Measurements from ENCODE around the gene FBXL13. TPM values are rescaled to one million over a fixed set of nuclear protein-coding genes. Genes with fewer than 3 reads are reported as not detected.

Gene FBXL13
- total RNA-seq, 2 experiments from 2014 or later = 0.15 to 0.17 TPM

DNA sequence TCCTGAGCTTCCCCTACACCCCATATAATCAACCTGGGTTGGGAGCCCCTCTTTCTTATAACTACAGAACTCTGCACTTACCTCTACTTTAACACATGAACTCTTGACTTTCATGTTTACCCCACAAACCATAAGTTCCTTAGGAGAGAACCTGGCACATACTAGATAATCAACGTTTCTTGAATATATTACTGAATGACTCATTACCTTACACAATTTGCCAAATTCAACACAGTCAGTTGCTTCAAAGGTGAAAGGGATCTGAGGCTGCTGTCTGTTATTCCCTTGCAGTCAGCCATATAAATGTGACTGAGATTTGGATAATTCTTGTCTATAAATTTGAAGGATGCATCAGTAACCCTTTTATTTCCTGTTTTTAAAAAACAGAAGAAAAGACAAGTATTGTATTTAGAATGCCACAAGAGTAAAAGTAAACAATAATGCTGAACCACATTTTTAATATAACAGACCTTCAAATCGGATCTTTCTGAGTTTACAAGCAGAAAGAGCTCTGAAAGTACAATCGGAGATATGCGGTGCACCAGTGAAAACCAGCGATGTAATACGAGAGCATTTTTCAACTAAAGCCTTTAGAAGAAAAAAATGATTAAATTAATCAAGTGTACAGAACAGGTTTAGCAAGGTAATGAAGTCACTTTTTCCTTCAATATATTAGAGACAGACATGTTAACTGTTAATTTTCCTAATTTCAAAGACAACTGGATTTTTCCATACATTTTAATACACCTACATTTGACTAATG lies 191.3 kb downstream of the FBXL13 start:
- no peaks in the 10 kb centered on the region for H3K36me3 Mint-ChIP-seq (ENCODE audit: low read depth)
- H3K4me1 Mint-ChIP-seq = no peaks in the 10 kb centered on the region
- ChIA-PET POLR2A (no interaction called here), CTCF (no interaction called here)
- no peak overlapping the region for H3K4me3 Mint-ChIP-seq
- no peak overlapping the region for H3K27ac Mint-ChIP-seq
- no peaks in the 10 kb centered on the region for H3K9me3 Mint-ChIP-seq
- H3K27me3 Mint-ChIP-seq = peaks cover 2% of the 10 kb centered on the region
- DNase-seq = no peak

DNA sequence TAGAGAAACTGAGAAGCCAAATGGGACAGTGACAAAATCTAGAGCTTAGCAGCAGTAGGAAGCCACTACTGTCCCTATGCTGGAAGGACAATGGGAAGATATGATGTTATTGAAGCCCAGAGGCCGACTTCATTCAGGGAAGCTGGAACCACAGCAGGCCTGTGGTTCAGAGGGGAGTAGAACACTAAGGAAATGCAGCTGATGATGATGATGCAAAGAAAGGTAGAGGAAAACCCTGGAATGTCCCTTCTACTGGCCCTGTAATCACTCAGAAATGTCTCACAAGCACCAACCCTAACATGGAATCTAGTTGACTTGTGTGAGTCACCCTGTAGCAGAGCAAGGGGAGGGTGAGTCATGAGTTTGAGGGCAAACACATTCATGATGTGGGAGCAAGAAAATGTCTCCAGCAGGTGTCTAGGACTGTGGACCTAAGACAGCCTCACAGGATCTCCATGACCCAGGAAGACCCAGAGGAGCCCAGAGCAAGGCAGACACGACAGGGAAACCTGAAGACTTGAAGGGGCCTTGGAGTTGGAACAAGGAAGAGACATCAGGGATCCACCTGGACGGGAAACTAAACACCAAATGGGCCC lies 198.8 kb downstream of the FBXL13 start:
- Mint-ChIP-seq H3K4me3 (no peak overlapping the region), H3K36me3 (ENCODE audit: low read depth) (no peaks in the 10 kb centered on the region), H3K9me3 (no peaks in the 10 kb centered on the region), H3K27me3 (peaks cover 3% of the 10 kb centered on the region), H3K4me1 (peaks cover 30% of the 10 kb centered on the region), H3K27ac (no peak overlapping the region)
- peak; percentile 7 for DNase-seq
- POLR2A ChIA-PET = no interaction called here
- CTCF ChIA-PET = interaction anchor here (0.6 to 1.0 kb wide), 2 partner anchors 9 to 50 kb away, joined by 3 read pairs; no protein-coding TSS in a partner anchor

DNA sequence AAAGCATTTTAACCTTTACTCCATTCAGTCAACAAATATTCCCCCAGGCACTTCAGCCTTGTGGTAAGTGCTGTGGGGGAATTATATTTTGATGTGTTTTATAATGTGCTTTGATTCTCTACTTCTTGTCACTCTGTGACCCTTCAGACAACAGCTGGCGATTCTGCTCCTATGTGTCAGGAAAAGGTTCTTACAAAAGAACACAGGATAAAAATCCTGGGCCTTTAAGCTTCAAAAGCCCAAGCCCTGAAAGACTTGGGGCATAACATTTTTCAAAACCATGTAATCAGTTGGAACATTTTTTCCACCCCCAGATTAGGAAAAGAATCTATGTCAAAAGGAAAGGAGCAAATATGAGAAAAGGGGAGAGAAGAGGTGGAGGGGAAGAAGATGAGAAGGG lies 199.6 kb downstream of the FBXL13 start:
- no peak overlapping the region for H3K4me3 Mint-ChIP-seq
- DNase-seq = no peak
- peaks cover 3% of the 10 kb centered on the region for H3K27me3 Mint-ChIP-seq
- H3K36me3 Mint-ChIP-seq (ENCODE audit: low read depth) = no peaks in the 10 kb centered on the region
- no peak overlapping the region for H3K27ac Mint-ChIP-seq
- no peaks in the 10 kb centered on the region for H3K9me3 Mint-ChIP-seq
- POLR2A ChIA-PET = no interaction called here
- peaks cover 30% of the 10 kb centered on the region for H3K4me1 Mint-ChIP-seq
- CTCF ChIA-PET = interaction anchor here (1.0 kb wide), 1 partner anchor 8 kb away, joined by 3 read pairs; no protein-coding TSS in a partner anchor

DNA sequence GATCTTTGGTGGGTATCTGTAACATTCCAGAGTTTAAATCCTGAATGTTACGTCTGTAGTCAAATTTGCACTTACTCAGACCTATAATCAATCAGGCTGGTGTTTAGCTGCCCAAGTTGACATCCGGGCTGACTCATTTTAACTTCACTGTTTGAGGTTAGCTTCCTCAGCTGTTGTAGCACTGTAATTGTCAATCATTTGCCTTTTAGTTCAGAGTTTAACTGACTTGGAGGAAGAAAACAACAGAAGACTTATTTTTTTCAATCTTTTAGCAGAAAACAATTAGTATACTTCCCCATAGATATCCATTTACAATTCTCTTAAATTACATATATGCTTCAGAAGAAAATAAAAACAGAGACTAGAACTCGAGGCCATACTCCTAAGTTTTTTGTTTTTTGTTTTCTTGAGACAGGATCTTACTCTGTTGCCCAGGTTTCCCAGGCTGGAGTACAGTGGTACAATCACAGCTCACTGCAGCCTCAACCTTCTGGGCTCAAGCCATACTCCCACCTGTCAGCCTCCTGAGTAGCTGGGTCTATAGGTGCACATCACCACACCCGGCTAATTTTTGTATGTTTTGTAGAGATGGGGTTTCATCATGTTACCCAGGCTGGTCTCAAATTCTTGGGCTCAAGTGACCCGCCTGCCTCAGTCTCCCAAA lies 200.3 kb downstream of the FBXL13 start:
- H3K9me3 Mint-ChIP-seq = no peaks in the 10 kb centered on the region
- peak overlapping the region; percentile 48 for H3K27ac Mint-ChIP-seq
- DNase-seq = peak; percentile 47

DNA sequence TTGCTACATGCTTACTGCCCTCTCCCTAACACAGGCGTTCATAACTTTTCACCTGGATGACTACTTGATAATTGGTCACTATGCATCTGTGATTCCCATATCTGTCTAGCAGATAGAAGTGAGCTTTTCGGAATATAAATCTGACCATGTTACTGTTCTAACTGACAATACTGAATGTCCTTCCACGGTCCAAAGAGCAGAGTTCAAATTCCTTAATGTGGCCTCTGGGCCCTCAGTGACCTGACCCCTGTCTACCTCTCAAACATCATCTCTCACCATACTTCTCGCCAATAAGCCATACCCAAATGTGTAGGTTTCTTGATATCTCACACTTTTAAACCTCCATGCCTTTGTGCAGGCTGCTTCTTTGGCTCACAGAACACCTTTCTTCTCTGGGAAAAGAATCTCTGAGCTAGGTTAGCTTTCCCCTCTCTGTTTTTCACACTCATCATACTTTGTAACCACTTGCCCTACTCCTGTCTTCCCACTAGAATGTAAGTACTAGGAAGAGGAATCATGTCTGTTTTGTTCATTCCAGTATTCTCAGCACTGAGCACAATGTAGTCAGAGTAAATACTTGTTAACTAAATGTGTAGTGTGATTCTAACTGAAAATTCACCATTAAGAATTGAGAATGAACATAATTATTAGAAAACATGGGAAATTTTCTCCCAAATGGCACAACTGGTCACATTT lies 201.0 kb downstream of the FBXL13 start:
- no peak overlapping the region for H3K4me3 Mint-ChIP-seq
- H3K9me3 Mint-ChIP-seq = no peaks in the 10 kb centered on the region
- DNase-seq = no peak
- ChIA-PET CTCF (interaction anchor here (1.4 kb wide), 1 partner anchor 27 kb away, joined by 4 read pairs; no protein-coding TSS in a partner anchor), POLR2A (no interaction called here)
- H3K36me3 Mint-ChIP-seq (ENCODE audit: low read depth) = no peaks in the 10 kb centered on the region
- peaks cover 3% of the 10 kb centered on the region for H3K27me3 Mint-ChIP-seq
- peaks cover 33% of the 10 kb centered on the region for H3K4me1 Mint-ChIP-seq
- no peak overlapping the region for H3K27ac Mint-ChIP-seq

More for the DNA sequence above, 200.3 kb downstream of the FBXL13 start:
- Mint-ChIP-seq H3K4me1 (peaks cover 31% of the 10 kb centered on the region), H3K4me3 (no peak overlapping the region), H3K27me3 (peaks cover 3% of the 10 kb centered on the region), H3K36me3 (ENCODE audit: low read depth) (no peaks in the 10 kb centered on the region)
- CTCF ChIA-PET = interaction anchor here (1.4 kb wide), 1 partner anchor 28 kb away, joined by 4 read pairs; no protein-coding TSS in a partner anchor
- POLR2A ChIA-PET = no interaction called here

DNA sequence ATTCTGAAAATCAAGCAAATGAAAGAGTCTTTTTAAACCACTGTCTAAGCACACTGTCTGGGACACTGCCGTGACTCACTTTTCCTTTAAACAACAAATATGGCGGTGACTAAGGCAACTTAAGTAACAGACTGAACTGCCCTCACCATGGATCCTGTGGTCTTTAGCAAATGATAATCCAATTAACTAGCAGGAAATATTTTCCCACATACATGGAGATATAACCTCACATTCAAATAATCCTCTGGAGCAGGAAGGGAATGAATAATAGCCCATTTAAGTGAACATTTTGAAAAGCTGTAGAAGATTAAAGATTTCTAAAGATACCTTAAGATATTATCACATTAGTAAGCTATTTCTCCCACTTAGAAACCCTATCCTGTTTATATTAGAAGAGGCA lies 202.1 kb downstream of the FBXL13 start:
- Mint-ChIP-seq H3K27ac (no peak overlapping the region), H3K9me3 (no peaks in the 10 kb centered on the region), H3K4me3 (no peak overlapping the region), H3K4me1 (peaks cover 39% of the 10 kb centered on the region), H3K36me3 (ENCODE audit: low read depth) (no peaks in the 10 kb centered on the region), H3K27me3 (peaks cover 3% of the 10 kb centered on the region)
- POLR2A ChIA-PET = no interaction called here
- CTCF ChIA-PET = no interaction called here
- DNase-seq = no peak

DNA sequence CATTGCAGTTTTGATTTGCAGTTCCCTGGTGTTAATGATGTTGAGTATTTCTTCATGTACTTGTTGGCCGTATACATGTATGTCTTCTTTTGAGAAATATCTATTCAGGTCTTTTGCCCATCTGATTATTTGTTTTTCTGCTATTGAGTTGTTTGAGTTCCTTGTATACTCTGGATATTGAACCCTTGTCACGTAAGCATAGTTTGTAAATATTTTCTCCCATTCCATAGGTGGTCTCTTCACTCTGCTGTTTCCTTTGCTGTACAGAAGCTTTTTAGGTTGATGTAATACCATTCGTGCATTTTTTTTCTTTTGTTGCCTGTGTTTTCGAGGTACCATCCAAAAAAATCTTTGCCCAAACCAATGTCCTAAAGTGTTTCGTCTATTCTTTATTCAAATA lies 205.4 kb downstream of the FBXL13 start:
- H3K27me3 Mint-ChIP-seq = peaks cover 3% of the 10 kb centered on the region
- H3K4me1 Mint-ChIP-seq = peaks cover 23% of the 10 kb centered on the region
- H3K36me3 Mint-ChIP-seq (ENCODE audit: low read depth) = no peaks in the 10 kb centered on the region
- no peak overlapping the region for H3K4me3 Mint-ChIP-seq
- ChIA-PET POLR2A (no interaction called here), CTCF (no interaction called here)
- no peaks in the 10 kb centered on the region for H3K9me3 Mint-ChIP-seq
- peak overlapping the region; percentile 6 for H3K27ac Mint-ChIP-seq
- DNase-seq = no peak

DNA sequence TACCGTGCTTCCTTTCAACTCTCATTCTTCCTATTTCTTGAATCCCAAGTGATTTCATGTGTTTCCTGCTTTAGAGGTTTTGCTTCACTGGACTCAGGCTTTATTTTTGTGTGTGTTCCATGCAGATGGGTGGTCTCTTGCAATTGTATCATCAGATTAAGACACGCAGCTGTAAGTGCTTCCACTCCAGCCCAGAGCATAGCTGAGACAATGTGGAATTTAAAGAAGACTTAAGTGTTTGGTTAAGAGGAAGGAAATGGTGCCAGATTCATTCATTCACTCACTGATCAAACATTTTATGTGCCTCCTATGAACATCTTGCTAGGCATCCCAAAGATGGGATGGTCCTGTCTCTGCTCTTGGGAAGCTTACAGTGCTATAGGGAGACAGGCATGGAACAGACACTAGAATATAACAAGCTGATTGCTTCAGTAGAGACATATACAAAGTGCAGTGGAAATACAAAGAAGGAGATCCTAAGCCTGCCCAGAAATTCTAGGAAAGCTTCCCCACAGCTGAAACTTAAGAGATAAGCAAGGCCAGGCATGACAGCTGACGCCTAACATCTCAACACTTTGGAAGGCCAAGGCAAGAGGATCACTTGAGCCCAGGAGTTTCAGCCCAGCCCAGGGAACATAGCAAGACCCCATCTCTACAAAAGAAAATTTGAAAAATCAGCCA lies 207.9 kb downstream of the FBXL13 start:
- peaks cover 9% of the 10 kb centered on the region for H3K4me1 Mint-ChIP-seq
- H3K36me3 Mint-ChIP-seq (ENCODE audit: low read depth) = no peaks in the 10 kb centered on the region
- DNase-seq = no peak
- H3K27me3 Mint-ChIP-seq = peaks cover 7% of the 10 kb centered on the region
- H3K27ac Mint-ChIP-seq = no peak overlapping the region
- ChIA-PET CTCF (interaction anchor here (0.6 to 1.3 kb wide), 2 partner anchors 9 to 124 kb away, joined by 3 read pairs; no protein-coding TSS in a partner anchor), POLR2A (no interaction called here)
- no peaks in the 10 kb centered on the region for H3K9me3 Mint-ChIP-seq
- H3K4me3 Mint-ChIP-seq = no peak overlapping the region

DNA sequence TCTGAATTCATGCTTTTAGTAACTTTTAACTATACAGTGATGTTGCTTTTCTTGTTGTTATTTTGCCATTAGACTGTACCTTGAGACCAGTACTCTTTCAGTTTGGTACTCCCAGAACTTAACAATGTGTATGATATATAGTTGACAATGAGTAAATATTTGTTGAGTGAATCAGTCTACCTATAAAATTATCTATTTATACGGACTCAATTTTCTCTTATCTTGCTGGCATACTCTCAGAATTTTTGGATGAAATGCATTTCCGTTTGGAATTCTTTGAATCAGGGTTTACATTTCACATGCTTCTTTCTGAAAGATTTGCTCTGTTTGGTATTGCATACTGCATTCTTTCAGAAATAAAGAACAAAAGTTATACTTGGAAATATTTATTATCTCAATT lies 209.6 kb downstream of the FBXL13 start:
- Mint-ChIP-seq H3K4me3 (no peak overlapping the region), H3K36me3 (ENCODE audit: low read depth) (no peaks in the 10 kb centered on the region), H3K27me3 (peaks cover 4% of the 10 kb centered on the region), H3K4me1 (peaks cover 9% of the 10 kb centered on the region), H3K9me3 (no peaks in the 10 kb centered on the region), H3K27ac (no peak overlapping the region)
- no peak for DNase-seq
- ChIA-PET CTCF (no interaction called here), POLR2A (no interaction called here)

DNA sequence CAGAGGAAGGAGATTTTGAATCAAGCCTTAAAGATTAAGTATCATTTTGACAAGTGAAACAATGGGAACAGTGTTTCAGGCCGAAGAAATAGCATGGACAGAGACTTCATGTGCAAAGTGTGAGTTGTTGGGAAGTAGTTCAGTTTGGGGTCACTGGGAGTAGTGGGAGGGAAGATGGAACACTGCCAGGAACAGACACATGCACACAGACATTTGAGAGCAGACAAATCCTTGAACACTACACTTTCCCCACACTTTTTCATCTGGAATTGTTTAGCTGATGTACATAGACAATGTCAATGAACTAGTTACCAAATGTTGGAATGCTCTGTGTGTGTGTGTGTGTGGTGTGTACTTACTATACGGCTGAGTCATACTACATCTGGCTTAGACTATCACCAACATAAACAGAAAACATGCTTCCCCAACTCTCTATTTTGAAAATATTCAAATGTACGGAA lies 214.2 kb downstream of the FBXL13 start:
- H3K27me3 Mint-ChIP-seq = peaks cover 9% of the 10 kb centered on the region
- H3K27ac Mint-ChIP-seq = no peak overlapping the region
- no peak for DNase-seq
- CTCF ChIA-PET = interaction anchor here (0.9 kb wide), 1 partner anchor 14 kb away, joined by 3 read pairs; no protein-coding TSS in a partner anchor
- no peaks in the 10 kb centered on the region for H3K4me1 Mint-ChIP-seq
- H3K9me3 Mint-ChIP-seq = no peaks in the 10 kb centered on the region
- POLR2A ChIA-PET = no interaction called here
- H3K36me3 Mint-ChIP-seq (ENCODE audit: low read depth) = no peaks in the 10 kb centered on the region
- no peak overlapping the region for H3K4me3 Mint-ChIP-seq

DNA sequence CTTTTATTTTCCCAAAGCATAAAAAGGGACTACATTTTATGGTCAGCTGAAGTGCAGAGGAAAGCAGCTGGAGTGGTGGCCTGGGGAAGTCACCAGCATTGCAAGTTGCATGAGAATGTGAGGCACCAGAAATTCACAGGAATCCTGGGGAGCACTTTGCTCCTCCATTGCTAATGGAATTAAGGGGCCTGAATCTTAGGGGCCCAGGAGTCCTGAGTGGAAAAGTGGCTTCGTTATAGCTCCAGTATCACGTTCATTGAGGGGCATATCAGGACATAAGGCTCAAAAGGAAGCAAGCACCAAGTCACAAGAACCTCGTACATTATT lies 214.8 kb downstream of the FBXL13 start:
- no peak overlapping the region for H3K4me3 Mint-ChIP-seq
- ChIA-PET CTCF (no interaction called here), POLR2A (no interaction called here)
- H3K4me1 Mint-ChIP-seq = no peaks in the 10 kb centered on the region
- H3K27me3 Mint-ChIP-seq = peaks cover 9% of the 10 kb centered on the region
- no peaks in the 10 kb centered on the region for H3K9me3 Mint-ChIP-seq
- H3K36me3 Mint-ChIP-seq (ENCODE audit: low read depth) = no peaks in the 10 kb centered on the region
- no peak for DNase-seq
- no peak overlapping the region for H3K27ac Mint-ChIP-seq

DNA sequence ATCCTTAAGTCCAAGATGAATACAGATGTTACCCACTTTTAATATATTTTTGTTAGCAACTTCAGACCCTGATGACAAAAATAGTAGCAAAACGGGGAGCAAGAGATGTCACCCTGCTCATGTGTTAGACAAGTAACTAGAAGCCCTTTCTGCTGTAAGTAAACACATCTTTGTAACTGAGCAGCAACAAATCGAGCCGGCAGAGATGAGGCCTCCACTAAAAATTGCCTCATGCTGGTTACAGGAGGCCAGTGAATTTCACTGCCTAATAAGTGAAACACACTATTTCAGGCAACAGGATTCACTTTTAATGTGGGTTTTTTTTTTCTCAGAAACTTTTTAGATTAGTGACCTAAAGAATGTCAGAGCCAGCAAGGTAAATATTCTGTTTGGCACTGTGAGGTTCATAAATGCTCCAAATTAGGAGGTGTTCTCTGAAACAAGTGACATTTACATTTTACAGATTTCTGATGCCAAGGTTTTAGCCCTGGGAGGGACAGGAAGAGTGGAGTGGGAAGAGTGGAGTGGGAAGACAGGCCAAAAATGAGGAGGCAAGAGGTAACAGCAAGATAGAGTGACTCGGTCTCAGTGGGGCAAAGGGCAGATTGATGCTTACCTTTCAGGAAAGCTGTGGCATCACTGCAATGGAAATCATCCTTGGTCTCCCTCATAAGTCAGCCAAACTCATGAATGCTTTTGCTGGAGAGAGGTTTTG lies 215.4 kb downstream of the FBXL13 start:
- CTCF ChIA-PET = no interaction called here
- H3K9me3 Mint-ChIP-seq = no peaks in the 10 kb centered on the region
- POLR2A ChIA-PET = no interaction called here
- no peaks in the 10 kb centered on the region for H3K36me3 Mint-ChIP-seq (ENCODE audit: low read depth)
- no peak overlapping the region for H3K4me3 Mint-ChIP-seq
- no peak for DNase-seq
- no peak overlapping the region for H3K27ac Mint-ChIP-seq
- peaks cover 9% of the 10 kb centered on the region for H3K27me3 Mint-ChIP-seq
- no peaks in the 10 kb centered on the region for H3K4me1 Mint-ChIP-seq
